Suppressor macrophage (primary cell): ENCODE measurements around the gene AKAP8L.
"Not testable (repeated sequence)": the region's sequence is repeated elsewhere in the genome, so short reads cannot be mapped to it uniquely, and the experiment has no call there.

Experiments
- DNase-seq, 4 experiments: peaks; one replicate each; pipeline ENCODE4 v3.0.0-alpha.2; 2020 to 2022

Gene AKAP8L

GRCh38 chr19:15352535-15352934 is 66.3 kb downstream of the AKAP8L start:
- DNase-seq, result not testable (repeated sequence)

DNA sequence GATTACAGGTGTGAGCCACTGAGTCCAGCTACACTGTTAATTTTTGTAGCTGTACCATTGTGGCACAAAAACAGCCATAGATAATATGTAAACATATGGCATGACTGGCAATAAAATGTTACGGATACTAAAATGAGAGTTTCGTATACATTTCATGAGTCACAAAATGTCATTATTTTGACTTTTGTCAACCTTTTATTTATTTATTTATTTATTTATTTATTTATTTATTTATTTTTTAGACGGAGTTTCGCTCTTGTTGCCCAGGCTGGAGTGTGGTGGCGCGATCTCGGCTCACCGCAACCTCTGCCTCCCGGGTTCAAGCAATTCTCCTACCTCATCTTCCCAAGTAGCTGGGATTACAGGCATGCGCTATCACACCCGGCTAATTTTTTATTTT is 77.5 kb downstream of the AKAP8L start:
- DNase-seq, result not testable (repeated sequence)

DNA sequence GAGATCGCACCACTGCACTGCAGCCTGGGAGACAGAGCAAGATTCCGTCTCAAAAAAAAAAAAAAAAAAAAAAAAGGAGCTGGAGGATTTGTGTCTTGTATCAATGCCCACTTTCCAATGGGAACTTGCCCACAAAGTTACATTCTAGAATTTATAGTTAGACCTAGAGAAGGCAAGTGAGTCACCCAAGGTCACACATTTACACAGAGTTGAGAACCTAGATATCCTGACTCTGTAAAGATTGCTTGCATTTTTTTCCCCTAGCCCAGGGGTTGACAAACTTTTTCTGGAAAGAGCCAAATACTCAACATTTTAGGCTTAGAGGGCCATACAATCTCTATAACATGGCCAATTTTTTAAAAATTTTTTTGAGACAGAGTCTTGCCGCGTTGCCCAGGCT is 78.7 kb downstream of the AKAP8L start:
- DNase-seq, result no peak

GRCh38 chr19:15337202-15337601 is 81.6 kb downstream of the AKAP8L start:
- DNase-seq, result no peak

DNA sequence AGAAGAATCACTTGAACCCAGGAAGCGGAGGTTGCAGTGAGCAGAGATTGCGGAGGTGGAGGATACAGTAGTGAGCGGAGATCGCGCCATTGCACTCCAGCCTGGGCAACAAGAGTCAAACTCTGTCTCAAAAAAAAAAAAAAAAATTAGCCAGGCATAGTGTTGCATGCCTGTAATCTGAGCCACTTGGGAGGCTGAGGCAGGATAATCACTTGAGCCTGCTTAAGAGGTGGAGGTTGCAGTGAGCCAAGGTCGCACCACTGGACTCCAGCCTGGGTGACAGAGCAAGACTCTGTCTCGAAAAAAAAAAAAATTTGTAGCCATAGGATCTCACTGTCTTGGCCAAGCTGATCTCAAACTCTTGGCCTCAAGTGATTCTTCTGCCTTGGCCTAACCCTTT is 82.8 kb downstream of the AKAP8L start:
- DNase-seq, result not testable (repeated sequence)

GRCh38 chr19:15332311-15332996 is 86.3 kb downstream of the AKAP8L start, which contains the start of gene BRD4:
TSS of gene BRD4 (minus strand) at chr19:15332539. CDS start at chr19:15273099, 59,440 bp downstream.
- peak; percentile 74 to 95 (median 88) for DNase-seq

DNA sequence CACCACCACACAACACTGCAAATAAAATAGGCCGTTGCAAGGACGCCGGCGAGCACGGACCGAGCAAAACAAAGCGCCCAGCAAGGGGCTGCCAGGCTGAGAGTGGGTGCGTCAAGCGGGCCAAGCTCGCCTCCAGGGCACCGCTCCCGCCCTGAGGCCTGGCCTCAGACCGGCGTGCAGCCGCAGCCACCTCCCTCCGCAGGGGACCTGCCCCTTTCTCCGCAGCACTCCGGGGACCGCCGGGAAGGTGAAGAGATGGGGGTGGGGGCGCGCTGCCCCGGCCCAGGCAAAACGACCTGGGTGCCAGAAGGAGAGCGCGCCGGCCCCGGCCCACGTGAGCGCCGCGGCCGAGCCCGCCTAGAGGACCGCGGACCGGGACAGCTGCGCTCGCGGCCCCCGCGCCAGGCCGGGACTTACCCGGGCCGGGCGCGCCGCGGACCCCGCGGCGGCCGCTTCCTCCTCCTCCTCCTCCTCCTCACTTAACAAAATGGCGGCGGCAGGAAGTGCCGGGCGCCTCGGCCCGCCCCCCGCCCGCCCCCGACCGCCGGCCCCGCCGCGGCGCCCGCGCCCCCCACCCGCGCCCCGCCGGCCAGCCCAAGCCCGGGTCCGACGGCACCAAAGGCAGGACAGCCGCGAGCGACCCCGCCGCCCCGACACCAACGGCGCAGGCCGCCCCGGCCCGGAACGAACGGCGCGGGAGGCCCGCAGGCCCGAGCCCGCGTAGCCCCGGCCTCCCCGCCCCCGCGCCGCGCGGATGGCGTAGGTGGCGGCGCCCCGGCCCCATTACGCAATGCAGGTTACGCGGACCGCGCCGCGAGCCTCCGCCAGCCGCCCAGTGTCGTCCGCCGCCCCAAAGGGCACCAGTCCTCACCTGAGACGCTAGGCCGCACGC is 87.1 kb downstream of the AKAP8L start:
- peak; percentile 60 to 86 (median 74) for DNase-seq

DNA sequence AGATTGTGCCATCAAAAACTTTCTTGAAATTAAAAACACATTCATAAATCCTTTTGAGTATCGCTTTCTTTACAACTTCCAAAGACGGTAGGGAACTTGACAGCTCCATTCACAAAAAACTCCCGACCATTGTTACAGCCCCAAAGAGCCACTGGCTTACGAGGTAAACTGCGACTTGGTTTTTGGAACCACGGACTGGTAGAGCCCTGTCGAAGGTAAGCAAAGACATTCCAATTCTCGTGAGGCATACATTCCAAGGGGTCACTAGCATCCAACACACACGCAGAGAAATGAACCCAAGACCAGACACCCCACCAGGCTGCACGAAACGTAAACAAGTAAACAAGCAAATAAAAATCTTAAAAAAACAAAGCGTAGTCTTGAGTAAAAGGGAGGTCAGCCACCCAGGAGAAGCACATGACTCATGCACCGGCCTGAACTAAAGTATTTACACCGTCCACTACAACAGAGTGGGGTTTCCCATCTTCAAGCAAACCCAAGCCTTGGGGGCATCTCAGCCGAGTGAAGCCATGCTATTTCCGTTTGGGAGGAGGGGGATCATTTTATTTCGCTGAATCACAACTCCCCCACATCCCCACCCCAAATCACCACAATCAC is 87.9 kb downstream of the AKAP8L start:
- peak; percentile 21 to 42 (median 36) for DNase-seq
